Breast epithelium (tissue), 4 donors: Measurements from ENCODE around the gene MRAS. TPM values are rescaled to one million over a fixed set of nuclear protein-coding genes. Genes with fewer than 3 reads are reported as not detected.

Experiments
- DNase-seq, 2 donors: peaks; one replicate each; pipeline ENCODE4 v3.0.0-alpha.2; 2019; ENCODE audit warnings: low spot score in 2 of 2
- H3K27ac ChIP-seq, 2 donors: fragments of 200-600 bp; sonication (generic) in 1 of 2; one replicate each; pipeline ENCODE4 v1.5.1; 2016 to 2019; ENCODE audit warnings: mild to moderate bottlenecking in 1 of 2
- H3K27me3 ChIP-seq, 2 donors: fragments of 200-600 bp; sonication (generic) in 1 of 2; one replicate each; pipeline versions ENCODE4 v1.5.1 to v1.6.0; 2017 to 2019; ENCODE audit warnings: control low read depth in 1 of 2, mild to moderate bottlenecking in 1 of 2
- H3K36me3 ChIP-seq: fragments of 200-600 bp; one replicate; pipeline ENCODE4 v1.5.1; 2019
- H3K4me1 ChIP-seq, 2 donors: fragments of 200-600 bp; sonication (generic); one replicate each; pipeline ENCODE4 v1.5.1; 2016 to 2019; ENCODE audit warnings: control low read depth in 1 of 2
- H3K4me3 ChIP-seq, 3 donors: fragments of 200-600 bp; sonication (generic); 1 replicate in 2 of 3; 2 replicates in 1 of 3; pipeline ENCODE4 v1.5.1; 2016 to 2019; ENCODE audit warnings: mild to moderate bottlenecking in 3 of 3, moderate library complexity in 2 of 3
- H3K9me3 ChIP-seq, 2 donors: fragments of 200-600 bp; sonication (generic) in 1 of 2; one replicate each; pipeline ENCODE4 v1.5.1; 2016 to 2019; ENCODE audit warnings: control low read depth in 1 of 2
- POLR2A ChIP-seq: fragments of 450-650 bp; IDR thresholded peaks from one replicate; pipeline ENCODE4 v1.6.1; 2016; ENCODE audit warnings: antibody characterized with exemption, mild to moderate bottlenecking, moderate library complexity
- POLR2AphosphoS5 ChIP-seq, 3 donors: sonication (generic); formaldehyde crosslinking; IDR thresholded peaks; one replicate each; pipeline ENCODE4 v1.6.1; 2017; ENCODE audit warnings: antibody characterized with exemption in 3 of 3
- intact Hi-C: fragments of 100-400 bp; cut with DNase I; formaldehyde crosslinking; loops from one replicate; pipeline ENCODE4 v1.15.1; 2023; ENCODE audit warnings: low total_unique reads
- total RNA-seq, 3 donors: library from RNA; depleted of rRNA; stranded (reverse); fragments of >200 nt; gene quantifications; one replicate each; pipeline ENCODE4 v1.1.0, GENCODE V29; 2016
- TF ChIP-seq, protein P1 (sequence below), 3 donors: fragments of 450-650 bp; IDR thresholded peaks; one replicate each; pipeline ENCODE4 v1.5.1; 2016 to 2017; ENCODE audit warnings: antibody characterized with exemption in 3 of 3, mild to moderate bottlenecking in 3 of 3, moderate library complexity in 3 of 3

MRAS gene
- total RNA-seq, 3 donors from 2014 or later: 39.0 to 157 (median 74.8) TPM

DNA sequence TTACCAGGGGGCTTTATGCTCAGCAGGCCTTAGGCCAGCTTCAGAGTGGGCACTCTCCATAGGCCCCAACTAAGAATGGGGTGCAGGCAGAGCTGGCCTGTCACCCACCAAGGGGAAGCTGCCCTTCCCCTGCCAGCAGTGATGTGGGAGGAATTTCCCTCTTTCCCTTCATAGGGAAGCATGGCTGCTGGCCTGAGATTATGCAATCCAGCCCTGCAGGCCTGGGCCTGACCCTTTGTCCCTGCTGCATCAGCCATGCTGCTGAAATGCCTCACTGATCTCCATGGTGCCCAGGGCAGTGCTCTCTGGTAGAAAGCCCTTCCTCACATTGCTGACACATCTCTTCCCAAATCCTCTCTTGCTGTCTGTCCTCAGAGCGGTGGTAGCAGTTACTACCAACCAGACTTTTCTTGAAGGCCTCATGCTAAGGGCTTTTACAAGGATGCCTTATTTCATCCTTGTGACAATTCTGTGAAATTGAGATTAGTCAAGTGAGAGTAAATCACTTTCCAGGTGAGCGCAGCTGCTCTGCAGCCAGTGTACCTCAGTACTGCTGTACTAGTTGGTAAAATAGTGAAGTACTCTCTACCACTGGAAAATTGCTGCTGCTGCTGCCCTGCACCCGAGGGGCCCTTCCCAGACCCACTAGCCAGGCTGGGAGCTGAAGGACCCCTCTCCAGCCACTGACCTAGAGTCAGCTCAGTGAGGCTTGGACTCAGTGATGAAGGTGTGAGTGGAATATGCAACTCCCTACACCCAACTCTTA lies 33.8 kb downstream of the MRAS start:
- DNase-seq: peak; percentile 59 to 78
- Histone ChIP-seq H3K4me1 (peaks cover 11 to 17% of the 10 kb centered on the region in 2 donors), H3K27me3 (no peaks in the 10 kb centered on the region), H3K36me3 (no peaks in the 10 kb centered on the region), H3K4me3 (peak overlapping the region in 1 of 3 donors; percentile 30), H3K9me3 (no peaks in the 10 kb centered on the region), H3K27ac (peak overlapping the region; percentile 90 to 93)
- TF ChIP-seq, protein P1, sequence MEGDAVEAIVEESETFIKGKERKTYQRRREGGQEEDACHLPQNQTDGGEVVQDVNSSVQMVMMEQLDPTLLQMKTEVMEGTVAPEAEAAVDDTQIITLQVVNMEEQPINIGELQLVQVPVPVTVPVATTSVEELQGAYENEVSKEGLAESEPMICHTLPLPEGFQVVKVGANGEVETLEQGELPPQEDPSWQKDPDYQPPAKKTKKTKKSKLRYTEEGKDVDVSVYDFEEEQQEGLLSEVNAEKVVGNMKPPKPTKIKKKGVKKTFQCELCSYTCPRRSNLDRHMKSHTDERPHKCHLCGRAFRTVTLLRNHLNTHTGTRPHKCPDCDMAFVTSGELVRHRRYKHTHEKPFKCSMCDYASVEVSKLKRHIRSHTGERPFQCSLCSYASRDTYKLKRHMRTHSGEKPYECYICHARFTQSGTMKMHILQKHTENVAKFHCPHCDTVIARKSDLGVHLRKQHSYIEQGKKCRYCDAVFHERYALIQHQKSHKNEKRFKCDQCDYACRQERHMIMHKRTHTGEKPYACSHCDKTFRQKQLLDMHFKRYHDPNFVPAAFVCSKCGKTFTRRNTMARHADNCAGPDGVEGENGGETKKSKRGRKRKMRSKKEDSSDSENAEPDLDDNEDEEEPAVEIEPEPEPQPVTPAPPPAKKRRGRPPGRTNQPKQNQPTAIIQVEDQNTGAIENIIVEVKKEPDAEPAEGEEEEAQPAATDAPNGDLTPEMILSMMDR (IDR thresholded peaks at IDR 0.05): no peak
- no peak for TF ChIP-seq POLR2A
- peak; percentile 51 to 78 (median 62) for TF ChIP-seq POLR2AphosphoS5 (IDR thresholded peaks at IDR 0.05)
- intact Hi-C loops: no loop called here

DNA sequence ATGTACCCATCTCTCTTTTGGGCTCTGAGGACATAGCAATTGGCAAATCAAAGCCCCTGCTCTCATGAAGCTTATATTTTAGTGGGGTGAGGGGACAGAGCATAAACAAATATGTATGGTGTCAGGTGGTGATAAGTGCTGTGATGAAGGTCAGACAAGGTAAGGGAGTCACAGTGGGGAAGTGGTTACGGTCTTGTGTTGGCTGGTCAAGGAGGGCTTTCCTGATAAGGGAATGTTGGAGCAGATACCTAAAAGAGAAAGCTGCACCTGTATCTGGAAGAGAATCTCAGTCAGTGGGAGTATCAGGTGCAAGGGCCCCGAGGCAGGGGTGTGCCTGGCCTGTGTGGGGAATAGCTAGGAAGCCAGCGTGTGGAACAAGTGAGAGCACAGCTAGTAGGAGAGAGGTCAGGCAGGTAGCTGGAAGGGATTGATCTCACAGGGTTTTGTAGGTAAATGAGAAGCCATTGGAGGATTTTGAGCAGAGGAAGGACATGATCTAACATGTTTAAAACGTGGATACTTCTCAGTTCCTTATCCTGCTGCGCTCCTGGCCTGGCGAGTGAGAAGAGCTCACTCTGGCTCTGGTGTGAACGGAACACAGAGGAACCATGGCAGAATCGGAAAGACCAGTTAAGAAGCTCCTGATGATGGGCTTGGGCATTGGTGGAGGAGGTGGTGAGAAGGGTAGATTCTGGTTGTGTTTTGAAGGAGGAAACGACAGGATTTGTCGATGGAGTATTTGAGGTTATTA lies 35.5 kb downstream of the MRAS start:
- Histone ChIP-seq H3K4me1 (peaks cover 11 to 17% of the 10 kb centered on the region in 2 donors), H3K36me3 (no peaks in the 10 kb centered on the region), H3K27me3 (no peaks in the 10 kb centered on the region), H3K9me3 (no peaks in the 10 kb centered on the region), H3K4me3 (no peak overlapping the region), H3K27ac (peak overlapping the region; percentile 90 to 93)
- no peak for TF ChIP-seq POLR2A
- TF ChIP-seq, protein P1 (IDR thresholded peaks at IDR 0.05): no peak
- no peak for TF ChIP-seq POLR2AphosphoS5 (IDR thresholded peaks at IDR 0.05)
- intact Hi-C loops: no loop called here
- no peak for DNase-seq

DNA sequence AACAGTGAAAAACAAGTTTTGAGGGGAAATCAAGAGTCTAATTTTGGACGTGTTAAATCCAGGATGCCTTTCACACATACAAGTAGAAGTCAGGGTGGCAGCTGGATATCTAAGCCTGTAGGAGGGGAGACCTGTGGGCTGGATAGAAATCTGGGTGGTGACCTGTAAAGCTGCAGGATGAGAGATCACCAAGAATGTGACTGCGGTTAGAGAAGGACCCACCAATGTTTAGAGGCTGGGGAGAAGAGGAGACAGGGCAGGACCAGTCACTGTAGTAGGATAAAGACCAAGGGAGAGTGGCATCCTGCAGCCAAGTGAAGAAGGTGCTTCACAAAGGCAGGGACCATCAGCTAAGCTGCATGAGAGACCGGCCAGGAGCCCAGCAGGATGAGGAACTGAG lies 36.2 kb downstream of the MRAS start:
- Histone ChIP-seq H3K4me1 (peaks cover 14 to 17% of the 10 kb centered on the region in 2 donors), H3K36me3 (no peaks in the 10 kb centered on the region), H3K27me3 (no peaks in the 10 kb centered on the region), H3K9me3 (no peaks in the 10 kb centered on the region), H3K27ac (peak overlapping the region; percentile 90 to 93), H3K4me3 (no peak overlapping the region)
- intact Hi-C loops: no loop called here
- no peak for DNase-seq
- no peak for TF ChIP-seq POLR2A
- TF ChIP-seq POLR2AphosphoS5 (IDR thresholded peaks at IDR 0.05): no peak
- TF ChIP-seq, protein P1 (IDR thresholded peaks at IDR 0.05): no peak

DNA sequence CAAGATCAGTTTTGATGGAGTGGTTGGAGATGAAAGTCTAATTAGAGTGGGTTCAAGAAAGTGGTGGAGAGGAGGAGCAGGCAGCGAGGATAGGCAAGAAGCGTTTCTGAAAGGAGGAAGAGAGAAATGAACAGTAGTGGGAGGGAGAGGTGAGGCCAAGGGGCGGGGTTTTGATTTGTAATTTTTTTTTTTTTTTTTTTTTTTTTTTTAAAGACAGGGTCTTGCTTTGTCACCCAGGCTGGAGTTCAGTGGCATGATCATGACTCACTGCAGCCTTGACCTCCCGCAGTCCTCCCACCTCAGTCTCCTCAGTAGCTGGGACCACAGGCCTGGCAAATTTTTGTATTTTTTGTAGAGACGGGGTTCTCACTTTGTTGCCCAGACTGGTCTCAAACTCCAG lies 36.6 kb downstream of the MRAS start:
- peaks cover 14 to 17% of the 10 kb centered on the region in 2 donors for H3K4me1 ChIP-seq
- no peaks in the 10 kb centered on the region for H3K9me3 ChIP-seq
- intact Hi-C loops: no loop called here
- H3K36me3 ChIP-seq: no peaks in the 10 kb centered on the region
- H3K4me3 ChIP-seq: no peak overlapping the region
- H3K27me3 ChIP-seq: no peaks in the 10 kb centered on the region
- no peak for DNase-seq
- TF ChIP-seq POLR2AphosphoS5 (IDR thresholded peaks at IDR 0.05) (no peak), POLR2A (no peak)
- TF ChIP-seq, protein P1 (IDR thresholded peaks at IDR 0.05): no peak
- peak overlapping the region; percentile 90 to 93 for H3K27ac ChIP-seq

DNA sequence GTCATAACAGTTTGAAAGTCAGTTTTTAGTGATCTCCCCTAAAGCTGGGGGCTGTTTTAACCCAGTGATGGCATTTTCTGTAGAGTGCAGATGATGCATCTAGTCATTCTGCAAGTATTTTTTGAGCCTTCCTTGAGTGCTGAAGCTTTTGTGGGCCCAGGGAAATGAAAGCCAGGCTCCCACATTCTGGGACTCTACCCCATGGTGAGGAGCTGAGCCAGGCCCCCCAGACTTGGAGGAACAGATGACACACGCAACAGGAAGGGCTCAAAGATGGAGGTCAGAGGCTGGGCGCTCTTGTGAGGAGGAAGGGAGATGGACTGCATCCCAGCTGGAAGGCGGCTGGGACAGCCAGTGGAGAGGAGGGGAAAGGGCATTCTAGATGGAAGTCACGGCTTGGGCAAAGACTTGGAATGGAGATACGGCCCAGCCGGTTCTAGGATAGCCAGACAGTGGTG lies 40.8 kb downstream of the MRAS start:
- H3K4me1 ChIP-seq: peaks cover 0 to 3% of the 10 kb centered on the region in 2 donors
- H3K27me3 ChIP-seq: no peaks in the 10 kb centered on the region
- no peak for DNase-seq

More for the DNA sequence above, 40.8 kb downstream of the MRAS start:
- Histone ChIP-seq H3K9me3 (no peaks in the 10 kb centered on the region), H3K36me3 (no peaks in the 10 kb centered on the region), H3K27ac (peak overlapping the region; percentile 85), H3K4me3 (no peak overlapping the region)
- TF ChIP-seq, protein P1 (IDR thresholded peaks at IDR 0.05): no peak
- TF ChIP-seq POLR2AphosphoS5 (IDR thresholded peaks at IDR 0.05) (no peak), POLR2A (no peak)
- intact Hi-C loops: no loop called here
